Spleen (tissue), 11 donors: ENCODE results near the gene AFMID. TPM values are rescaled to one million over a fixed set of nuclear protein-coding genes. Genes with fewer than 3 reads are reported as not detected.
"Not testable (repeated sequence)": the region's sequence is repeated elsewhere in the genome, so short reads cannot be mapped to it uniquely, and the experiment has no call there.

Experiments used
- DNase-seq: peaks from one replicate; pipeline ENCODE4 v3.0.0-alpha.2; 2020
- H3K27ac ChIP-seq, 8 donors: fragments of 200-600 bp; sonication (generic) in 7 of 8; 1 replicate in 4 of 8; 2 replicates in 4 of 8; pipeline versions ENCODE4 v1.5.0 to v1.8.0; 2016 to 2021; ENCODE audit warnings: inconsistent platforms in 4 of 8, mild to moderate bottlenecking in 4 of 8, moderate library complexity in 1 of 8
- H3K27me3 ChIP-seq, 7 donors: fragments of 200-600 bp; sonication (generic) in 6 of 7; replicated peaks in 1 of 7; 1 replicate in 4 of 7; 2 replicates in 3 of 7; pipeline versions ENCODE4 v1.5.0 to v1.8.0; 2016 to 2021; ENCODE audit warnings: inconsistent platforms in 3 of 7, mild to moderate bottlenecking in 1 of 7
- H3K36me3 ChIP-seq, 6 donors: fragments of 200-600 bp; sonication (generic) in 5 of 6; 1 replicate in 4 of 6; 2 replicates in 2 of 6; pipeline versions ENCODE4 v1.5.0 to v1.8.0; 2016 to 2021; ENCODE audit warnings: inconsistent platforms in 2 of 6
- H3K4me1 ChIP-seq, 6 donors: fragments of 200-600 bp; sonication (generic) in 5 of 6; 1 replicate in 3 of 6; 2 replicates in 3 of 6; pipeline versions ENCODE4 v1.5.0 to v1.8.0; 2016 to 2021; ENCODE audit warnings: inconsistent platforms in 3 of 6
- H3K4me3 ChIP-seq, 8 donors: fragments of 200-600 bp; sonication (generic) in 7 of 8; 1 replicate in 4 of 8; 2 replicates in 4 of 8; pipeline versions ENCODE4 v1.5.0 to v1.8.0; 2016 to 2021; ENCODE audit warnings: inconsistent platforms in 4 of 8, mild to moderate bottlenecking in 4 of 8, moderate library complexity in 2 of 8
- H3K9me3 ChIP-seq, 8 donors: fragments of 200-600 bp; sonication (generic) in 7 of 8; 1 replicate in 4 of 8; 2 replicates in 4 of 8; pipeline versions ENCODE4 v1.5.0 to v1.8.0; 2016 to 2021; ENCODE audit warnings: inconsistent platforms in 4 of 8
- POLR2A ChIP-seq, 3 donors: fragments of 450-650 bp; IDR thresholded peaks; one replicate each; pipeline ENCODE4 v1.5.1; 2017; ENCODE audit warnings: antibody characterized with exemption in 3 of 3, mild to moderate bottlenecking in 1 of 3
- POLR2AphosphoS5 ChIP-seq, 3 donors: sonication (generic); formaldehyde crosslinking; IDR thresholded peaks; one replicate each; pipeline ENCODE4 v1.5.1; 2017; ENCODE audit warnings: antibody characterized with exemption in 3 of 3
- WGBS, 5 donors: extraction: QIAGEN DNeasy Blood & Tissue Kit in 3 of 5; methylation state at CpG; one replicate each; pipeline versions ENCODE4 v1.1.5 to v1.1.7; 2013 to 2018; 5-methylcytosine and 5-hydroxymethylcytosine counted together
- intact Hi-C: fragments of 100-400 bp; cut with DNase I; formaldehyde crosslinking; loops from one replicate; pipeline ENCODE4 v1.15.0; 2023; ENCODE audit warnings: low total_unique reads
- polyA plus RNA-seq, 3 donors: library from polyadenylated mRNA; stranded (reverse); fragments of 200-250 nt; gene quantifications; one replicate each; pipeline ENCODE4 v1.2.1, GENCODE V29; 2013
- total RNA-seq, 7 donors: library from RNA; depleted of rRNA in 3 of 7; stranded (reverse); fragments of >200 nt in 3 of 7; fragmentation: NEBNext Ultra II Directional in 4 of 7; extraction: Animal tissue kit (Norgen Biotek cat#: 25700) in 4 of 7; gene quantifications; one replicate each; pipeline versions ENCODE4 v1.1.0 to v1.2.1, GENCODE V29; 2016 to 2021
- TF ChIP-seq, protein P1 (sequence below), 11 experiments: fragments of 200-600 bp in 7 of 11; fragments of 450-650 bp in 4 of 11; sonication (generic) in 4 of 11; IDR thresholded peaks in 8 of 11; conservative IDR thresholded peaks in 3 of 11; 1 replicate in 7 of 11; 2 replicates in 4 of 11; pipeline versions ENCODE4 v1.4.0 to v1.8.0; 2016 to 2021; ENCODE audit warnings: antibody characterized with exemption in 11 of 11, inconsistent platforms in 4 of 11, mild to moderate bottlenecking in 1 of 11
- donor health status: healthy with polysubstance abuse.
- donor health status: DM: no; HTN: no; CAD: no; lungs with moderate emphysema.
- donor health status: DM: no; HTN: no; CAD: no.
- donor health status: Bipolar disorder and iron deficiency.
- donor health status: healthy.
- donor health status: DM: no; HTN: no; CAD: no.
- donor health status: DM: yes; HTN: yes; CAD: no.

The AFMID gene
- total and polyA plus RNA-seq, 10 donors = 13.1 to 42.5 (median 24.2) TPM

DNA sequence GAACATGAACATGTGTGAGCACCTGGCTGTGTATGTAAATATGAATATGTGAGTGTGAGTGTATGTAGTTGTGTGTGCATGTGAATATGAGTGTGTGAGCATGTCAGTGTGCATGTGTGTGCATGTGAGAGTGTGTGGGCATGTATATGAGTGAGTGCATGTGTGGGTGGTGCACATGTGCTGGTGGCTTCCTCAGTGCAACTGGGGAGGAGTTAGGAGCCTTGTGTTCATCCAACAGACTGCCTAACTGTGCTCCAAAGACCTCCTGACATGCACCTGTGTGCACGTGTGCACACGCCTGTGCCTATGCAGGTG lies 45.7 kb downstream of the AFMID start:
- H3K27ac ChIP-seq = no peak overlapping the region
- 88 to 100% (median 94%) methylated on average over 2 of the region's 2 CpGs for WGBS, 5 donors
- peaks cover 0 to 42% (median 16%) of the 10 kb centered on the region in 6 donors for H3K4me1 ChIP-seq
- no peak for TF ChIP-seq POLR2A (IDR thresholded peaks at IDR 0.05)
- no peak for TF ChIP-seq POLR2AphosphoS5 (IDR thresholded peaks at IDR 0.05)
- TF ChIP-seq, protein P1, sequence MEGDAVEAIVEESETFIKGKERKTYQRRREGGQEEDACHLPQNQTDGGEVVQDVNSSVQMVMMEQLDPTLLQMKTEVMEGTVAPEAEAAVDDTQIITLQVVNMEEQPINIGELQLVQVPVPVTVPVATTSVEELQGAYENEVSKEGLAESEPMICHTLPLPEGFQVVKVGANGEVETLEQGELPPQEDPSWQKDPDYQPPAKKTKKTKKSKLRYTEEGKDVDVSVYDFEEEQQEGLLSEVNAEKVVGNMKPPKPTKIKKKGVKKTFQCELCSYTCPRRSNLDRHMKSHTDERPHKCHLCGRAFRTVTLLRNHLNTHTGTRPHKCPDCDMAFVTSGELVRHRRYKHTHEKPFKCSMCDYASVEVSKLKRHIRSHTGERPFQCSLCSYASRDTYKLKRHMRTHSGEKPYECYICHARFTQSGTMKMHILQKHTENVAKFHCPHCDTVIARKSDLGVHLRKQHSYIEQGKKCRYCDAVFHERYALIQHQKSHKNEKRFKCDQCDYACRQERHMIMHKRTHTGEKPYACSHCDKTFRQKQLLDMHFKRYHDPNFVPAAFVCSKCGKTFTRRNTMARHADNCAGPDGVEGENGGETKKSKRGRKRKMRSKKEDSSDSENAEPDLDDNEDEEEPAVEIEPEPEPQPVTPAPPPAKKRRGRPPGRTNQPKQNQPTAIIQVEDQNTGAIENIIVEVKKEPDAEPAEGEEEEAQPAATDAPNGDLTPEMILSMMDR (IDR thresholded peaks at IDR 0.05 in 8 of 11, conservative IDR thresholded peaks at IDR 0.05 in 3 of 11) = no peak
- intact Hi-C loops = no loop called here
- DNase-seq = no peak
- no peak overlapping the region for H3K4me3 ChIP-seq
- H3K27me3 ChIP-seq = peaks cover 0 to 66% (median 31%) of the 10 kb centered on the region in 7 donors
- H3K9me3 ChIP-seq = no peaks in the 10 kb centered on the region
- no peaks in the 10 kb centered on the region for H3K36me3 ChIP-seq

DNA sequence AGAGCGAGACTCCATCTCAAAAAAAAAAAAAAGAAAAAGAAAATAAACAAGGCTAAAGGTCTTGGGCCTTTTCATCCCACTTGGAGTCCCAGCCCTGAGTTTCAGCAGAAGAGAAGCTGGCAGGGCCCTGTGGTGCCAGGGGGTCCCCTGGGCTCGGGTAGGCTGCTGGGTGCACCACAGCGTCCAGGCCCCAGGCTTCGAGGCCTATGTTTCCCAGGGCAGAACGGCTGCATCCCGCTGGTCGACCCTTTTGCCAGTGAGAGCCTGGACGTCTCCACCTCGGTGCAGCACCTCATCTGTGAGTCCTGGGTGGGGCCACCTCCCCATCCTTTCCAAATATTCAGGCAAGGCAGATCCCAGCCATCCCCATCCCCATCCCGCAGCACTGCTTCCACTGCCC lies 46.5 kb downstream of the AFMID start:
- no peaks in the 10 kb centered on the region for H3K36me3 ChIP-seq
- H3K27ac ChIP-seq = no peak overlapping the region
- WGBS, 5 donors = 86 to 98% (median 94%) methylated on average over 10 of the region's 10 CpGs
- peaks cover 0 to 44% (median 17%) of the 10 kb centered on the region in 6 donors for H3K4me1 ChIP-seq
- intact Hi-C loops = no loop called here
- DNase-seq = no peak
- H3K9me3 ChIP-seq = no peaks in the 10 kb centered on the region
- no peak for TF ChIP-seq POLR2A (IDR thresholded peaks at IDR 0.05)
- TF ChIP-seq, protein P1 (IDR thresholded peaks at IDR 0.05 in 8 of 11, conservative IDR thresholded peaks at IDR 0.05 in 3 of 11) = no peak
- no peak for TF ChIP-seq POLR2AphosphoS5 (IDR thresholded peaks at IDR 0.05)
- no peak overlapping the region for H3K4me3 ChIP-seq
- peaks cover 0 to 57% (median 31%) of the 10 kb centered on the region in 7 donors for H3K27me3 ChIP-seq

DNA sequence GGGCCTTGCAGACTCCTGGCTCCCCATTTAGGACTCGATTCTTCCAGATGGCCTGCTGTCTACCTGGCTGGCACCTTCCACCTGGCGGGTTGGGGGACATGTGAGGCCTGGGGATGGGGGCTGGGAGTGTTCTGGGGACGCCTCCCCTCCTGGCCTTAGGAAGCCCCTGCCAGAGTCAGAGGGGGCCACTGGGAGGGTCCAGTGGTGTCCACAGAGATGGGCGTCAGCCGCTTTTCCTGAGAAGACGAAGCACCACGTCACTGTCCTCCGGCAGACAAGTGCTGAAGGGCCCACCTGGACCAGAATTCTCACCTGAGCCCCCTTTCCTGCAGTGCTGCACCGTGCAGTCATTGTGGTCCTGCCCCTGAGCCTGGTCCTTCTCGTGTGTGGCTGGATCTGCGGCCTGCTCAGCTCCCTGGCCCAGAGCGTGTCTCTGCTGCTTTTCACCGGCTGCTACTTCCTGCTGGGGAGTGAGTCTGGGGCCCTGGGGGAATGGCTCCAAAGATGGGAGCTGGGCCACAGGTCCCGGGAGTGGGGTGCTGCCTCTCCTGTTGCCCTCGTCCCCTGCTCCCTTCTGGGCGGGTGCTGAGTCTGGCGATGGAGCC lies 47.2 kb downstream of the AFMID start:
- no peaks in the 10 kb centered on the region for H3K36me3 ChIP-seq
- H3K4me1 ChIP-seq = peaks cover 0 to 48% (median 17%) of the 10 kb centered on the region in 6 donors
- DNase-seq = no peak
- TF ChIP-seq POLR2A (IDR thresholded peaks at IDR 0.05) = no peak
- TF ChIP-seq POLR2AphosphoS5 (IDR thresholded peaks at IDR 0.05) = no peak
- TF ChIP-seq, protein P1 (IDR thresholded peaks at IDR 0.05 in 8 of 11, conservative IDR thresholded peaks at IDR 0.05 in 3 of 11) = no peak
- WGBS, 5 donors = 78 to 91% (median 87%) methylated on average over 13 to 17 of the region's 17 CpGs
- H3K4me3 ChIP-seq = no peak overlapping the region
- no peaks in the 10 kb centered on the region for H3K9me3 ChIP-seq
- peaks cover 0 to 50% (median 31%) of the 10 kb centered on the region in 7 donors for H3K27me3 ChIP-seq
- intact Hi-C loops = no loop called here
- peak overlapping the region in 2 of 8 donors; percentile 9 to 39 for H3K27ac ChIP-seq

DNA sequence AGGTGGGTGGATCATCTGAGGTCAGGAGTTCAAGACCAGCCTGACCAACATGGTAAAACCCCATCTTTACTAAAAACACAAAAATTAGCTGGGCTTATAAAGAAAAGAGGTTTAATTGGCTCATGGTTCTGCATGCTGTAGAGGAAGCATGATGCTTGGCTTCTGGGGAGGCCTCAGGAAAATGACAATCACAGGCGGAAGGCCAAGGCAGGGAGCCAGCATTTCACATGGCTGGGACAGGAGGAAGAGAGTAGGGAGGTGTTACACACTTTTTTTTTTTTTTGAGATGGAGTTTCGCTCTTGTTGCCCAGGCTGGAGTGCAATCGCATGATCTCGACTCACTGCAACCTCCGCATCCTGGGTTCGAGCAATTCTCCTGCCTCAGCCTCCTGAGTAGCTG lies 47.9 kb downstream of the AFMID start:
- TF ChIP-seq POLR2AphosphoS5 (IDR thresholded peaks at IDR 0.05) = peak in 1 of 3 donors; percentile 71
- intact Hi-C loops, H3K36me3 ChIP-seq, DNase-seq, H3K9me3 ChIP-seq, H3K4me3 ChIP-seq: not testable (repeated sequence)
- Histone ChIP-seq H3K27me3 (peaks cover 0 to 44% (median 31%) of the 10 kb centered on the region in 7 donors), H3K27ac (peak overlapping the region in 2 of 8 donors; percentile 9 to 39), H3K4me1 (peaks cover 0 to 48% (median 17%) of the 10 kb centered on the region in 6 donors)
- 62 to 74% (median 71%) methylated on average over 6 of the region's 6 CpGs for WGBS, 5 donors
